Measurements from ENCODE around the gene PDSS2. TPM values are rescaled to one million over a fixed set of nuclear protein-coding genes. Genes with fewer than 3 reads are reported as not detected.

PDSS2 gene
- total and polyA plus RNA-seq, 2 of the 4 experiments (the other 2 are of a cell fraction) = 8.6 to 9.2 TPM

GRCh38 chr6:107479089-107479690, 19.8 kb upstream of the PDSS2 start:
- H3K18ac ChIP-seq (ENCODE audit: low read depth, low read length) = no peak overlapping the region
- no peak overlapping the region for H3K4me3 ChIP-seq (ENCODE audit: insufficient read depth, low read depth, low read length)
- H3K9me3 ChIP-seq (ENCODE audit: control insufficient read depth, insufficient read depth, low read length) = no peaks in the 10 kb centered on the region
- no peak overlapping the region for H3K23ac ChIP-seq (ENCODE audit: low read depth, low read length)
- no peak overlapping the region for H3K9ac ChIP-seq (ENCODE audit: low read depth, low read length)
- H3K4me1 ChIP-seq (ENCODE audit: control insufficient read depth, insufficient read depth, low read length) = no peaks in the 10 kb centered on the region
- no peak overlapping the region for H2BK5ac ChIP-seq (ENCODE audit: low read depth, low read length, poor library complexity, severe bottlenecking)
- TF ChIP-seq CHD1 (IDR thresholded peaks at IDR 0.05; ENCODE audit: low read depth, low read length) = no peak
- TF ChIP-seq MXI1 (IDR thresholded peaks at IDR 0.05; ENCODE audit: borderline replicate concordance, low read depth, low read length) = no peak
- no peak for TF ChIP-seq CTCF (conservative IDR thresholded peaks at IDR 0.05; ENCODE audit: low read depth, low read length)
- no peak for TF ChIP-seq RAD21 (IDR thresholded peaks at IDR 0.05; ENCODE audit: low read length)
- no peak for TF ChIP-seq MAFK (IDR thresholded peaks at IDR 0.05; ENCODE audit: low read depth, low read length)
- no peak for TF ChIP-seq MAZ (IDR thresholded peaks at IDR 0.05; ENCODE audit: borderline replicate concordance, low read depth, low read length)
- no peak for TF ChIP-seq SMC3 (IDR thresholded peaks at IDR 0.05; ENCODE audit: low read depth, low read length)
- TF ChIP-seq BHLHE40 (IDR thresholded peaks at IDR 0.05; ENCODE audit: low read depth, low read length) = no peak
- no peak for TF ChIP-seq RCOR1 (IDR thresholded peaks at IDR 0.05; ENCODE audit: insufficient replicate concordance, low read length)
- no peak for TF ChIP-seq USF2 (IDR thresholded peaks at IDR 0.05; ENCODE audit: low read depth, low read length)
- no peak for TF ChIP-seq NFE2L2 (IDR thresholded peaks at IDR 0.05; ENCODE audit: low read depth, low read length)
- no peak for TF ChIP-seq RFX5 (IDR thresholded peaks at IDR 0.05; ENCODE audit: low read depth, low read length)
- no peak for TF ChIP-seq CEBPB (IDR thresholded peaks at IDR 0.05; ENCODE audit: low read depth, low read length)
- TF ChIP-seq POLR2A (IDR thresholded peaks at IDR 0.05; ENCODE audit: low read depth, low read length) = no peak
- TF ChIP-seq ELK1 (IDR thresholded peaks at IDR 0.05; ENCODE audit: borderline replicate concordance, low read depth, low read length) = no peak
- no peak for TF ChIP-seq FOS (IDR thresholded peaks at IDR 0.05; ENCODE audit: low read depth, low read length)
- no peaks in the 10 kb centered on the region for H4K20me1 ChIP-seq (ENCODE audit: insufficient read depth, low read length)
- no peaks in the 10 kb centered on the region for H3K9me1 ChIP-seq (ENCODE audit: insufficient read depth, low read length)
- no peak overlapping the region for H2BK15ac ChIP-seq (ENCODE audit: low read depth, low read length)
- no peak overlapping the region for H4K5ac ChIP-seq (ENCODE audit: low read depth, low read length)
- BruUV-seq (replicated peaks) = no TSS peak
- no peak overlapping the region for H4K91ac ChIP-seq (ENCODE audit: insufficient read depth, low read depth, low read length)
- intact Hi-C loops (cut with micrococcal nuclease) (no loop called here), in situ Hi-C loops (cut with MboI; ENCODE audit: low sequenced_read_pairs) (no loop called here), dilution Hi-C loops (cut with HindIII; ENCODE audit: low sequenced_read_pairs, unreplicated experiment) (no loop called here)
- no peak overlapping the region for H3K4ac ChIP-seq (ENCODE audit: low read depth, low read length)
- H2AK9ac ChIP-seq (replicated peaks; ENCODE audit: low read depth, low read length, poor library complexity) = no peak overlapping the region
- H2BK20ac ChIP-seq (ENCODE audit: low read depth, low read length) = no peak overlapping the region
- H4K8ac ChIP-seq (ENCODE audit: low read depth in 2 of 2, low read length in 2 of 2) = no peak overlapping the region
- ChIA-PET CTCF (interaction anchor here (1.0 to 1.1 kb wide), 2 partner anchors 10 kb away, joined by 3 to 5 read pairs; no protein-coding TSS in a partner anchor), POLR2A (ENCODE audit: unreplicated experiment) (no interaction called here)
- ATAC-seq (ENCODE audit: low read depth) (no peak), DNase-seq (no peak)
- no peaks in the 10 kb centered on the region for H3K79me1 ChIP-seq (ENCODE audit: low read depth in 1 of 2, low read length in 2 of 2)
- no peak overlapping the region for H3K27ac ChIP-seq (ENCODE audit: insufficient read depth, low read length)
- no peak overlapping the region for H3K14ac ChIP-seq (replicated peaks; ENCODE audit: low read depth, low read length)
- H3K4me2 ChIP-seq (ENCODE audit: low read depth, low read length) = no peak overlapping the region
- no peak overlapping the region for H2AK5ac ChIP-seq (ENCODE audit: low read depth, low read length)
- peaks cover 16% of the 10 kb centered on the region for H3K27me3 ChIP-seq (ENCODE audit: control insufficient read depth, insufficient read depth, low read length)
- no peaks in the 10 kb centered on the region for H3K36me3 ChIP-seq (ENCODE audit: control insufficient read depth, insufficient read depth, low read length)
- no peak overlapping the region for H3K56ac ChIP-seq (ENCODE audit: extremely low read depth, insufficient read depth, low read length)
- no CpG with 5 or more reads among the region's 4 CpGs for WGBS, 2 experiments (ENCODE audit: extremely low coverage in 2 of 2, insufficient read length in 1 of 2)
- no peak overlapping the region for H2BK120ac ChIP-seq (ENCODE audit: low read depth, low read length)
- H2AFZ ChIP-seq (replicated peaks; ENCODE audit: low read length, poor library complexity) = no peak overlapping the region

Measured in IMR-90 (cell line).